Epithelial cell of alveolus of lung (primary cell): ENCODE measurements around the gene ARF4. TPM values are rescaled to one million over a fixed set of nuclear protein-coding genes. Genes with fewer than 3 reads are reported as not detected.

Experiments
- total RNA-seq: library from RNA; depleted of rRNA; stranded (reverse); fragments of >200 nt; gene quantifications from 2 replicates; pipeline ENCODE4 v1.2.1, GENCODE V29; 2015

Gene ARF4
- total RNA-seq, result 226 and 343 TPM in 2 replicates

DNA sequence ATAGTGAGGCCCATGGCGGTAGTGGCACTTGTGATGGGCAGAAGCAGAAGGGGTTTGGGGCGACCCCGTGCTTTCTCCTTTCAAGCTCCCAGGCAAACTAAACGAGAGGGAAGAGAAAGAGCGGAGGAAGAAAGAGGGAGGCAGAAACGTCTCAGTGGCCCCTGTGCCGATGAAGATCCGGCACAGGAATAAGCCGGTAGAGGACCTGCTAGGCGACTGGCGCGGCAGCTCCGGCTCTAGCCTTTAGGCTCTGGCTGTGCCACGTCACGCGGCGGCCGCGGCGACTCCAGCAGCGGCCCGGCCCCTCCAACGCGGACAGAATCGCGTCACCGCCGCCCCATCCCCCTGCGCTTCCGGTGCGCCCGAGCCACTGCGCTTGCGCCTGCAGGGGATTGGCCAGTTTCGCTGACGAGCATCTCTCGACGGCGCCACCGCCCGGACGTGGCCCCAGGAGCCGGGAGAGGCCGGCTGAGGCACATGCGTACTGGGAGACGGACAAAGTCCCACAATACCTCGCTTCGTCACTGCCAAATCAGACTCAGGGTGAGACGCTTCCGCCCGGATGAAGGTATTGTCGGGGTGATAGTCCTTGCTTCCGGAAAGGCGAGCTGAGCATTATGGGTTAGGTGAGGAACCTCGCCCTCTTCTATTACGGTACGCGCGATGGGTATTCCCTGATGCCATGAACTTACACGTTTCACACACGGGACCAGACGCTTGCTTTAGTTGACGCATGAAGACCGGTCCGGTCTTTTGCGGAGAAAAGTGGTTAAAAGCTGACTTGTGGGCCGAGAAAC, at the start of gene ARF4:
Gene ARF4, minus strand, starts transcription at position 218 of the 797 bp plus-strand sequence. Its CDS starts 204 bp downstream, at position 14.

DNA sequence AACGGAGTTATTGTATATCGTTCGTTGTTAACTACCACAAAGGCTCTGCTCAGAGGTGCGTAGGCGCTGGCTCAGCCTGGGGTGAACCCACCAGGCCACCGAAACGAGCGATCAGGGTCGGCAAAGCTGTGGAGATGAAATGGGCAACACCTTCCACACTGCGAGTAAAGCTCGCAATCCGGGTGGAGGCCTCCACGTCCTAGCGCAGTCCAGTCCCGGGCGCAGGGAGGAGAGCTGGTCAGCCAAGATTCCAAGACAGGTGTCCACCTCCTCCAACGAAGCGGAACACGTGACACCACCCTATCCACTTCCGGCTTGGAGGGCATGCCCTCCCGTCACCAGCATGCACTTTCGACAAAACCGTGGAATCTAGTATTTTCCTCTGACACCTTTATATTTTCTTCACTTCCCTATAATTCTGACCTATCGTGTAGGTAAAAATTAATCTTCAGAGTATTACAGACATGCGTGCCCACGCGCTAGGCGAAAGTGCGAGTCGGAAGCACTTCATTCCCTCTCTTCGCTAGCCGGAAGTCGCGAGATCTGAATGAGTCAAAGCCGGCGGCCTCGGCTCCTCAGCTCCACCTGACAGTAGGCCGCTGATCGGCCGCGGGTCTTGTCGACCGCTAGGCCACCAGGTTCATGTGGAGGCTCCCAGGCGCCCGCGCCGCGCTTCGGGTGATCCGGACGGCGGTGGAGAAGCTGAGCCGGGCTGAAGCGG, 41.2 kb downstream of the ARF4 start, which contains the start of gene PDE12:
Gene PDE12, plus strand, starts transcription at position 537 of the 721 bp plus-strand sequence. Its CDS starts 106 bp downstream, at position 643.

DNA sequence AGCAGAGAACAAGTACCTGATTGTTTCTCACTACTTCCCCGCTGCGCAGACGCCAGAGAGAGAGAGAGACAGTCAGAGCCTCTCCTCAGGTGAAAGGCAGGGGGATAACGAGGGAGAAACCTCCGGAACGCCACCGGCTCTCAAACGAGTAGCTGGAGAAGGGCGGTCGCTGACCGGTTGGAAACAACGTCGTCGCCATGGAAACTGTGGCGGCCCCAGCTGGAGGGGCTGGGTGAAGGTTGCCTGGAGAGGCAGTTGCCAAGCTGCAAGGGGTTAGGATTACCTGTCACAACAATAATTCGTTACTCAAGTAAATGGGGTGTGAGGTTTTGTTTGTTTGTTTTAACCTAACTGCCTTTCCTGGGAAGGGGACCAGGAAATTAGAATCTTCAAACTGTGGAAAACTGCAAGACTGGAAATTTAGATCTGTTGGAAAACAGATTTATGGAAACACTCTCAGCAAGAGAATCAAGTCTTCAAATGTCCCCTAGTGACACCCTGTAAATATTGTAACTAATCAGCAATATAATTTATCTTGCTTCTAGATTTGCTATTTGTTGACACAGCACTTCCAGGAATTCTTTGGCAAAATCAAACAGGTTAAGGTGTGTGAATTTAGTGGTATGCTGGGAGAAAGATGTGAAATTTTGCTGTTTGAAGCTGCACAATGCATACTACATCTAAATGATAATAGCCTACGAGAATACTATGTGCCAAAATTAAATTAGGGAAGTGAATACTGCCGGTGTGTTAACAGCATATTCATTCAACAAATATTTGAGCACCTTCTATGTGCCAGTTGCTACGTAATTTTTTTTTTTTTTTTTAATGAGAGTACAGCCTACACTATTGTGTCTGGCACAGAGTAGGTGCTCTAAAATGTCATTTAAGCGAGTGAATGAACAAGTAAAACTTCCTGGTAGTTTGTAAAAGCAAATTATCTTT, 52.7 kb downstream of the ARF4 start, which contains the start of gene DNAH12:
Gene DNAH12, minus strand, starts transcription at position 164 of the 945 bp plus-strand sequence. CDS start 1,474 bp downstream, outside the sequence.

Other genes starting within 250 kb of the ARF4 start
- gene DNAH12, start 53.0 kb downstream of the ARF4 start, total RNA-seq, result under 0.01 TPM in 1 of 2 replicates, not detected in the other
- gene PDE12, start 41.1 kb downstream of the ARF4 start, total RNA-seq, result 16.1 and 19.1 TPM in 2 replicates
- 9.8 and 16.4 TPM in 2 replicates for gene DENND6A, start 95.7 kb upstream of the ARF4 start, total RNA-seq
- gene SLMAP, start 159.0 kb upstream of the ARF4 start, total RNA-seq, result 35.4 and 64.0 TPM in 2 replicates